Astrocyte of the spinal cord (primary cell): ENCODE results near the gene SAMD11.

Experiments
- DNase-seq: peaks from one replicate; pipeline ENCODE4 v3.0.0; 2011; ENCODE audit warnings: low read depth, low spot score
- H3K4me3 ChIP-seq: 2 replicates; pipeline ENCODE4 v1.5.1; 2011; ENCODE audit warnings: low read depth, mild to moderate bottlenecking, low read length, moderate library complexity
- CTCF ChIP-seq: IDR thresholded peaks from 2 replicates; pipeline ENCODE4 v1.5.1; 2012; ENCODE audit warnings: low read depth, mild to moderate bottlenecking, low read length, inconsistent platforms
- in situ Hi-C: cut with HindIII; loops from 2 replicates; pipeline ENCODE4 v1.10.0; 2017; ENCODE audit warnings: low sequenced_read_pairs

SAMD11 gene

DNA sequence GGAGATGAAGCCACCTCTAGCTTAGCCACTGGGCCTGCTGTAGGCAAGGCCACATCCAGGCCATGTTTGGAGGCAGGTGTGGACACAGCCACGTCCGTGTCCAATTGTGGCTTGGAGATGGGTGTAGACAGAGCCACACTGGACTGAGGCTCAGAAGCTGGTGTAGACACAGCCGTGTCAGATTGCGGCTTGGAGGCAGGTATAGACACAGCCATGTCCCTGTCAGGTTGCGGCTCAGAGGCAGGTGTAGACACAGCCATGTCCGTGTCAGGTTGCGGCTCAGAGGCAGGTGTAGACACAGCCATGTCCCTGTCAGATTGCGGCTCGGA lies 56.0 kb downstream of the SAMD11 start:
- DNase-seq, result no peak
- in situ Hi-C loops, result no loop called here

GRCh38 chr1:980137-980571 lies 56.4 kb downstream of the SAMD11 start:
- no peak overlapping the region for H3K4me3 ChIP-seq
- no peak for TF ChIP-seq CTCF
- in situ Hi-C loops, result no loop called here

More for the DNA sequence above, 56.0 kb downstream of the SAMD11 start:
- no peak for TF ChIP-seq CTCF
- H3K4me3 ChIP-seq, result no peak overlapping the region

DNA sequence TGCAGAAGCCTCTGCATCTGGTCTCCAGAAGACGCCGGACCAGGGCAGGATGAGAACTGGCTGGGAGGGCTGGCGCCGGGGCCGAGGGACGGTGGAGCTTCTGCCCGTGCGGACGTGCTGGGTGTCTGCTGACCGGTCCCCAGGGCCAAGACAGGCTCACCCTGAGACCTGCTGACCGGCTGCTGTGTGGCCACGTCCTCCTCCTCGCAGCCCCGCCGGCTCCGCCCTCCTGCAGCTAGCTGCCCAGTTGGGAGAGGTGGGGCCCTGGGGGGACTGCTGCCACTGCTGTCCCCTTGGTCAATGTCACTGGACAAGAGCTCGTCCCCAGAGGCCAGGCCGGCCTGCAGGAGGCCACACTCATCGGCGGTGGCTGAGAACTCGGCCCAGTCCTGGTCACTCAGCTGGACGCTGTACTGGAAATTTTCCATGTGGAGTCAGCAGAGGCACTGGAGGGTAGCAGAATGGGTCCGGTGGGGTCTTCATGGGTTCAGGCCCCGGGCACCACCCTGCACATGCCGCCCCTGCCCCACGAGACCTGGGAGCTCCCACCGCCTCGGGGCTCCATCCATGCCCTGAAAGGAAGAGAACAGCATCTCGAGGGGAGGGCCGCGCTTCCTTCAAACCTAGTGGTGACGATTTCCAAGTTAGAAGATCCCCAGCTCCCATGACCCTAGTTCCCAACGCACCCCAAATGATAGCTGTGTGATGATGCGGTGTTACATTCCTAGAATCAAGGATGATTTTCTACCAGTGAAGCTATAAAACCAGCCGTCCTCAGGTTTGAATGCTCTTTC lies 57.1 kb downstream of the SAMD11 start:
- in situ Hi-C loops, result no loop called here
- no peak overlapping the region for H3K4me3 ChIP-seq
- DNase-seq, result no peak
- no peak for TF ChIP-seq CTCF

More at GRCh38 chr1:980137-980571, 56.4 kb downstream of the SAMD11 start:
- DNase-seq, result no peak

- in situ Hi-C loops, result no loop called here
- no peak overlapping the region for H3K4me3 ChIP-seq
- no peak for TF ChIP-seq CTCF
- no peak for DNase-seq
Measured at GRCh38 chr1:981491-981954, 57.8 kb downstream of the SAMD11 start.

DNA sequence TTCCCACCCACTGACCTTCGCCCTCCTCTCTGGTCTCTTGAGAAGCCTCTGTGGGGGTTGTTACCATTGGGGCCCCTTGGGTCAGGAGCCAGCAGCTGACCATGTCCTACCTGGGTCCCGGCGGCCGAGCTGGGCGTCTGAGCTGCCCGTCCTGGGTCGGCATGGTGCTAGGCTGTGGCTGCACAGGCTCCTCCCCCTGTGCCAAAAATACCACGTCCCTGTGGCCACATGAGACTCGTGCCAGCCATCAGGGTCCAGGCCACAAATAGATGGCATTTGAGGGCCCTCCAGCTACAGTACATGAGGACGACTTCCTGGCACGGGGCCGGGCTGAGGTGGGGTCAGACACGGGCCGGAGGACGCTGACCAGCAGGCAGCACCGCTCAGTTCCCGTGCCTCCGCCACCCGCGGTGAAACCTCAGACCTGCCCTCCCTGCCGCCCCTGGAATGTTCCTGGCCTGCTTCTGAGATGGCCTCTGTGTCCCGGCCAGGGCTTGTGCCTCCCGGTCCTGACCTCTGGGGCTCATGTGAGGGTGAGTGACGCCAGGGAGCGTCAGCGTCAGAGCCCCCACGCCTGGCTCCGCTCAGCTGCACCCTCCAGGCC lies 58.3 kb downstream of the SAMD11 start, which contains the start of gene PERM1:
Gene PERM1, minus strand, starts transcription at position 139 of the 604 bp plus-strand sequence. CDS start 1,064 bp downstream, outside the sequence.
- no peak within 1 kb of the TSS for H3K4me3 ChIP-seq
- in situ Hi-C loops, result no loop called here
- TF ChIP-seq CTCF, result no peak
- DNase-seq, result no peak

- in situ Hi-C loops, result no loop called here
Measured at GRCh38 chr1:982765-983436, 59.2 kb downstream of the SAMD11 start.

More at GRCh38 chr1:982765-983436, 59.2 kb downstream of the SAMD11 start:
- no peak overlapping the region for H3K4me3 ChIP-seq
- no peak for TF ChIP-seq CTCF
- no peak for DNase-seq
